Measurements from ENCODE around the gene FGA.

Gene FGA

DNA sequence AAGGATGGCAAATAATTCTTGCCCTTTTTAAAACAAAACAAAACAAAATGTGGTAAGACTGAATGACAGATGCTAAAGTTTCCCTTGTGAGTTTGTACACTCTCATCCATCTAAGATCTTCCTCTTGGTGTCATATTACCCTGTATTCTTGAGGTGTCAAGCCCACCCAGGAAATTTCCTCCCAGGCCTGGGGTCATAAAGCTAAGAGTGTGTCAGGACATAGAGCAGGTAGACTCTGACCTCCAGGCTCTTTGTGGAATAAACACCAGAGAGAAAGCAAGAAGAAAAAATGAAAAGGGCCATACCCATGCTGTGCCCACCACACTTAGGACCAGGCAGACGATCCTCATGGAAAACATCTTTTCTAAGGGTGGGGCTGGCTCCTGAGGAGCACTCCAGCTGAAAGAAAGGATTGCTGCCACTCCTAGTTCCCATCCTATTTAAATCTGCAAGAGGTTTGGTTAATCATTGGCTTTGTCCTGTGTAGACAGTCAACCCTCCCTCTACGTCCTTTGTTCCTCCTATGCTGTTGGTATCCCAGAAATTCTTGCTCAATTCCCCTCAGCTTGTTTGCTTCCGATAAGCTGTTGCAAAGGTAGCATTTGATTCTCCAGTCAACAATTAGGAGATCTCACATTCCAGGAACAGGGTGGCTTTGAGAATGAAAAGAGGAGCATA is at the start of gene FGA:
Gene FGA, minus strand, starts transcription at position 414 of the 678 bp plus-strand sequence. Its CDS starts 55 bp downstream, at position 359.
- no peak for DNase-seq

DNA sequence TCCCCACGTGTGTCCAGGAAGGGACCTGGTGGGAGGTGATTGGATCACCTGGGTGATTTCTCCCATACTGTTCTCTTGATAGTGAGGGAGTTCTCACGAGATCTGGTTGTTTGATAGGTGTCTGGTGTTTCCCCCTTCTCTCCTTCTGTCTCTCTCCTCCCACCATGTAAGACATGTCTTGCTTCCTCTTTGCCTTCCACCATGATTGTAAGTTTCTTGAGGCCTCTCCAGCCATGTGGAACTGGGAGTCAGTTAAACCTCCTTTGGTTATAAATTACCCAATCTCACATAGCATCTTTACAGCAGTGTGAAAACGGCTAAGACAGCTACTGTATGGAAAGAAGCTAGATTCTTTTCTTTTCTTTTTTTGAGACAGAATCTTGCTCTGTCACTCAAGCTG is 43.5 kb upstream of the FGA start:
- no peak for DNase-seq

DNA sequence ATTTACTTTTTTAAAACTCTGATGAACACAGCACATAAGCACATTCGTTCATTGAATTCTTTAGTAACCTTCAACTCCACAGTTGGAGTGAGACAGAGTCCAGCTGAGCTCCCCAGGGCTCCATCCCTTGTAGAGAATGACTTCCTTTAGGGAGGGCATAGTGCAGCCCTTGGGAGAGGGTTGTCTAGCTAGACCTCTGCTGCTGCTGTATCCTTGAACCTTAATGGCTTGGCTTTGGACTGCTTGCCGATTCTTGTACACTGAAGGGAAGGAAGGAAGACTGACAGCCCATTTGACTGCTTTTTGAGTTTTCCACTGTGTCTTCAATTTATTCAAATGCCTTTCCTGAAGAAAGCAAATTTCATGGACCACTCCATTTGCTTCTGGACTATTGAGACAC is 41.3 kb upstream of the FGA start:
- DNase-seq = no peak

DNA sequence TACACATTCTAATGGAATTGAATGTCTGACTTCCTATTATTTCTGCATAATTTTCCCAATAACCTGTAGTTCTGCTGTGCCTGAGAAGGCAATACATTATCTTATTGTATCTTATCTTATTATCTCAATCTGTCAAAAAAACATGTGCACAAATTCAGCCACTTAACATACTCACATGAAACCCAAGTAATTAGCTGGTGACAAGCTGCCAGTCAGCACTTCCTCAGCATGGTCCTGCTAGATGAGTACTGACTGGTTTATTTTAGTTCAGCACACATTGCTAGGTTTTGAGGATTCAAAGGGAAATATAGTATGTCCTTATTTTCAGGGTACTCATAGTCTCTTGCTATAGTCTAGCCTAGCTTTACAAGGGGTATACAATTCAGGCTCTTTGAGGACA is 39.8 kb upstream of the FGA start:
- no peak for DNase-seq

DNA sequence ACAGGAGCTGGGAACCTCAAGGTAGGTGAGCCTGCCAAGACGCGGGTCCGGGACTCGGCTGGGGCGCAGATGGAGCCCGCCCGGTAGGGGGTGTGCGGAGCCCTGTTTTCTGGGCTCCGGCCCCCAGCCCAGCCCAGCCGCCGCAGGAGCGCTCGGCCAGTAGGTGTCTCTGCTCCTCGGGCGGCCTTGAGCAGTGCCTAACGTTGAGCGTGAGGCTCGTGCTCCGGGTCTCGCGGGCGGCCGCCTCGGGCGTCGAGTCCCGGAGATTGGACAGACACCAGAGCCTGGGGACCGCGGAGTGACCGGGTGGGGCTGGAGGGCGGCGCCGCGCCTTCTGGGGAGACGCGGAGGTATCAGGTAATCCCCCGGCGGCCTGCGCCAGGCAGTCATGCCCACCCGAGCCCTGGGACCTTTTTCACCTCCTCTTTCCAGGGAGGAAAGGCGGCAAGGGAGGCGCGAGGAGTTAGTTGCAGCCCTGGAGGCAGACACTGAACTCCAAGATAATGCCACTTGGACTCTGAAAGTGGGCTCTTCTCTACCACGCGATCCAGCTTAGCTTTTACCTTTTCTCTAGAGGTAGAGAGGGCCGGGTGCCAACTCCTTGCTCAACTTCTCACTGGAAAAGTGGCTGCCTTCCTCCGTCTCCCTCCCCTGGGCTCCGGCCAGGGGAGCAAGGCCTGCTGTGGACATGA is 36.4 kb upstream of the FGA start:
- peak; percentile 35 for DNase-seq

DNA sequence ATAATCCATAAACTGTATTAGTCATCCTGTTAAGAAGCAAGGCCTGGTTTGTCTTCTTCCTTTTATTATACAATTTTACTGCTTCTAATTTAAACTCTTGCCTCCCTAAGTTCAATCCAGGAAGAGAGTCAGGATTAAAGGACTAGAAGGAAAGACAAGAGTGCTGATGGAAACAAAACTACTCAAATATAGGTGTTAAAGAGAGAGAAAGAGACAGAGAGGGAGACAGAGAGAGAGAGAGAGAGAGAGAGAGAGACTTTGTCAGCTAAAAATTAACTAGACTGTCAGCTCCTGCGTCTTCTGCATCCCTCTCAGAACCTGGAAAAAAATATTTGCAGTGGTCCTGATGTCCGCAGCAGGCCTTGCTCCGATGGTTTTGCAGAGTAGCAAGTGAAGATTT is 35.4 kb upstream of the FGA start:
- DNase-seq = no peak

DNA sequence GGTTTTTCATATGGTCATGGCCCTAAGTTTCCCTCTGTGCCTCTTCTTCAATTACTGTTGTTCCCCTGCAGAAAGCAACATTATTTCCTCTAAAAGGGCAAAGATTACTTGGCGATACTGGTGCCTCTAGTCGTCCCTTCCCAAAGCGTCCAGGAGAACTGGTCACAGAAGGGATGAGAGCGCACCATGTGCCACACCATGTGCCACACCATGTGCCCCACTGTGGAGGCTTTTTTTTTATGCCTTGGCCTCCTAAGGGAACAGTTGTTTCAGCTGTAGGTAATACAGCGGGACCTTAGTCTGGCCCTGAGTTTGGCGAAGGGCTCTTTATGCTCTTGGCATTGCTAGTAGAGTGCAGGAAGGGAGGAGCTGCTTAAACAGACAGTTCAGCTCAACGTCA is 33.5 kb upstream of the FGA start:
- DNase-seq = no peak

DNA sequence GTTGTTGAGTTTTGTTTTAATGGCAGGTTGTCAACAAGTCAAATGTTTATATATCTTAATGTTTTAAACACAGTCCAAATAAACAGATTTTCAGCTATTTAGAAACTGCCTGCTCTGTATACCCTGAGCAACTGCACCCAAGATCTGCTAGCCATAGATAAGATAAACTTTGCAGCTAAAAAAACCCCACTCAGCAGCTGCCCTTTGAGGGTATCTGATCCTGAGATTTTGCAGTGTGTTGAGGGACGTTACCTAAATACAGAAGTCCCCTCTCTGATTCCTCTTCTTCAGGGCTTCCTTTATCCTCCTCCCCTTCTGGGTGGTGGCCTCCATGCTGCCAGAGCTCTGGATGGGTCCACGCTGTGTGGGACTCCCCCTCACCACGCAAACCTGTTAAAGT is 32.9 kb upstream of the FGA start:
- no peak for DNase-seq

DNA sequence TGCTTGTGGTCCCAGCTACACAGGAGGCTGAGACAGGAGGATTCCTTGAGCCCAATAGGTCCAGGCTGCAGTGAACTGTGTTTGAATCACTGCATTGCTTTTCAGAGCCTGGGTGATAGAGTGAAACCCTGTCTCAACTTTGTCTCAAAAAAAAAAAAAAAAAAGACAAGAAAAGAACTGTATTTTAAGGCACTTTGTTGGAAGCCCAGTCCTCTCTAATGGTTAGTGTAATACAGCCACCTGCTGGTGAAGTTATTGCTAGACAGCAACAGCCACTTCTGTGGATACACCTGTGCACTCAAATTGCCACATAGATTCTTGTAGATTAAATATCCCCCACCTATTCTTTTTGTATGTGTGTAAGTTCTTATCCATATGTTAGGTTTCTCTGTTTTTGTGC is 32.1 kb upstream of the FGA start:
- DNase-seq = no peak

DNA sequence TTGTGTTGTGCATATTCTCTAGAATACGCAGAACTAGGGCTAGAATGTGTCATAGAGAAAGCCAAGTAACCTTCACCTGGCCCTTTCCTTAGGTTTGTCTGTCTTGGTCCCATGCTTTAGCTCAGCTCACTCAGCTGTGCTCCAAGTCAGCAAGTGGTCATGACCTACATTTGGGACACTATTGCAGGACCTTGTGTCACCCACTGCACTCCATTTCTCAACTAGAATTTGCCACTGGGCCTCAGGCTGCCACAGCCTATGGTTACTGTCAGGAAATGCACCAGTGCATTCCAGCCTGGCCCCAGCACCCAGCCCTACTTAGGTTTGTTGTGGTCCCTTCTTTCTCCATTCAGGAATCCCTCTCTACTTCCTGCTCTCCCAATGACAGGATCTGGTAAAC is 29.6 kb upstream of the FGA start:
- DNase-seq = no peak

DNA sequence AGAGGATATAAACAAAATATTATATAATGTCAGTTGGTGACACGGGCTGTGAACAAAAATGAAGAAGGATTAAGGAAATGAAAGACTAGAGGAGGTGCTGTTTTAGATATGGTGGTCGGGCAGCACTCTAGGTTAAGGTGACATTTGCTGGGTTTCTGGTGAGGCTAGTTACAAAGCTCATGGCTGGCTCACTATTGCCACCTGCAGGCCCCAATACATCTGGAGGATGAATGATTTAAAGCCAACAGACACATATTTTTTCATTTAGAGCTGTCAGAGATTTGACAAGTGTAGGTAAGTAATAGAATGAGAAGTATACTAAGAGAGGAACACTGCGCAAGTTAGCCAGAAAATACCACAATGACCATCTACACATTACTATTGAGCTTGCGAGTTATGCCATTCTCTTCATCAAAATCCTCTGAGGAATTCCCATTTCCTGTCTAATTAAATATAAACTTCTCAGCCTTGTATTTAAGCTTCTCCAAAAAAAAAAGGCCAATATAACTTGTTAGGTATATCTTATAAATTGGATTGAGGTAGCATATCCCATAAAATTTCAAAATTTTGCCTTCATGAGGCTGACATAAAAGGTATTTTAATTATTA is 28.3 kb upstream of the FGA start:
- peak; percentile 40 for DNase-seq

DNA sequence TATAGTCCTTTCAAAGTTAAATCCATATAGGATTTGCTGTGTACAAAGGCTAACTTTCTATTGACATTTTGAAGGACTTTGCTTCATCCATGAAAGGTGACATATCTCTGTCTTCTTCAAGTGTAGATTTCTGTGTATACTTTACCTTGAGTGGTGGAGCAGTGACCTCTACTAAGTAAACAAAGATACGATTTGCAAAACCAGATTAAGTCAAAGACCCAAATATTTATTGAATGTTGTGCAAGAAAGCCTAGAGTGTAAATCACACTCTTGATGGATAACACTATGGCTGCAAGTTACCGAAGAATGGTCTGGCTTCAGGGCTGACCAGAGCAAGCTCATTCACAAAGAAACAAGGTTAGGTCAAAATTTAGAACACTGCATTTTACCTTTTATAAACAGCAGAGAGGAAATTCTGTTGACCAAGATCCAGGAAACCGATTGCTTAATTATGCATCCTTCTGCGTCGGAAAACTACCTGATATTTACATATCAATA is 27.3 kb upstream of the FGA start:
- DNase-seq = no peak

DNA sequence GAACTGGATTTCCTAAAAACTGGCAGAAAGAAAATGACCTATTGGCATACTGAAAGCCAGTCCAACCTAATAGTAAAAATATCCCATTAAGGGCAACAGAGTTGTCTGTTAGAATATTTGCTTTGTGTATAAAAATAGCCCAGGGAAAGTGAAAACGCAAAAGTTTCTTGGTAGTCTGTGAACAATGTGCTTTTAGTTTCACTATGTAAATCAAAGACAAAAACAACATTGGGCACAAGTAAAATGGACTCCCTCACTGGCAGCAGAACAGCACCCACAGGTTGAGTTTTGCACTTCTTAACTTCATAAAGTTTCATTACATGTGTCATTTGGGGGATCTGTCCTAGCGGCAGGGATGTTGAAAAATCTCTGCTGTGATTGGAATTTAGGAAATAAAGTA is 26.2 kb upstream of the FGA start:
- no peak for DNase-seq

DNA sequence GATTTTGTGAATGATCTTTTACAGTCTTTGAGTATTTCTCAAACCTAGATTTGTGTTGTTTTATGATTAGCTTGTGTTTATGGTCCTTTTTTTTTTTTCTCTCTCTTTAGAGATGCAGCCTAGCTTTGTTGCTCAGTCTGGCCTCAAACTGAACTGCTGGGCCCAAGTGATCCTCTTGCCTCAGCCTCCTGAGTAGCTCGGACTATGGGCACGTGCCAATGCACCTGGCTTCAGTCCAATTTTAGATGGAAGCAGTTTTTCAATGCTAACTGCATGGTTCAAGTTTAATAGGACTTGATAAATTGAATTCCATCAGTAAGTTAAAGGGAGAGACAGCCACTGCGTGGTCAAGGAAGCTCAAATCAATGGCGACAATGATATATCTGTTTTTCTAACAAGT is 25.7 kb upstream of the FGA start:
- no peak for DNase-seq

DNA sequence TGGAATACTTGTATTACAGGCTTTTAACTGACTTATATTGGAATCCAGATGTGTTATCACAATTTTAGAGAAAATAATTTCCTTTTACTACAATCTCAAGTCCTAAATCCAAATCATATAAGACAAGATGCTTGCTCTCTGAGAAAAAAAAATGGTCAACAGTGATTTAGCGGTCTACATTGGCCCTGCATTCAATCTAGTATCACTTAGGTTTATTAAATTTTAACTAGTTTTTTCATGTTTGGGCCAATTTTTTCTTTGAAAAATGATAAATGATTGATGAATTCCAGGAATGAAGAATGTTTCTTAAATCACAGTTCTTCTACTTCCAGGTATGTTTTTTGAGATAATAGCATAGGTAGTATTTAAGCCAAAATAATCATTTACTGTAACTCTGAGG is 24.7 kb upstream of the FGA start:
- no peak for DNase-seq

DNA sequence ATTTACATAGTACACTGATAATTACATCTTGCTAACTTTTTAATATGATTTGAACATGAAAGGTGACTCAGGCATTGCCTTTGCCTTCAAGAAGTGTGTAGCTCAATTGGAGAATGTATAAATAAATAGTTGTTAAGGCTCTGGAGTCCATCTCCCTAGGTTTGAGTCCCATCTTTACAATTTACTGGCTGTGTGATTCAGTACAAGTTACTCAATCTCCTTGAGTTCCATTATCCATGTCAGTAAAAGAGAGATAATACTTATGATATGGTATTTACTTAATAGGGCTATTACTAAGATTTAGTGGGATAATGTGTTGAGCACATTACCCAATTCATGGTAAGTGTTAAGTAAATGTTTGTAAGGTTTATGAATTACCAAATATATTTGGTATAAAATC is 23.8 kb upstream of the FGA start:
- no peak for DNase-seq

DNA sequence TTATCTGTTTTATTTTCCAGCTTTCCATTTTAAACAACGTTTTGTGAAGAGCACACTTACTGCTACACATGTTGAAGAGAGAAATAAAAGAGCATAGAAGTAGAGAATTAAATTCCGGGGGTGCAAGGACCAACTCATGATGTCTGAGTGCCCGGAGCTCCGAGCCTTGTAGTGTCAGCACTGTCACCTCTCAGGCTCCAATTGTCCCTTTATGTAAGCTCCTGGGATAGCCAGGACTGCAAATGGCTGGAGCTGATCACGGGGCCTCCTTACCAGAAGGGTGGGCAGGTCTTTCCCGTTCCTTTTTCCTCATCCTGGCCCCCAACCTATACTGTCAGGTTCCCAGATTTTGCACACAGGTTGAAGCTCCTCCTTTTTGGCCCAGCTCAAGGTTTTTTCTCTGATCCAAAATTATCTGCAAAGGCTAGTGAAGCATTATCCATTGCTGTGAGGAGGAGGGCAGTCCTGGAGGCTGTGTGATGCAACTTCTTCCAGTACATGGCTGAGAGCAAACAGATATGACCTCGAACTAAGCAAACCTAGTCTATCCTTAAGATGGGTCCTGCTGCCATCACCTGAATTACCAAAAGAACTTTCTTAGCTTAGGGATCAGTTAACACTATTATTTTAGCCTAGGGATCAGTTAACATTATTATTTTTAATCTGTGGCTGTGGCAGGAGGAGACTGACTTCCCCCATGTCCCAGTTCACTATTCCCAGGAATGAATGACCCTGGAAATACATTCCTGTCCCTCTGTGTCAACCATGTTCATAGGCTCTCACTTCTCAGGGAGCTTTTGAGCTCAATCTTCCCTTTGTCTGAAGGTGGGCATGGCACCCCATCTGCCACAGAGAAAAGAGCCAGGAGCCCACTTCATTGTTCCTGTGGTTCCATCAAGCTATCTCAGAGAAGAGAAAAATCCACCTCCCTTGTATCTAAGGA is 22.2 kb upstream of the FGA start, which contains the start of gene FGG:
Gene FGG, minus strand, starts transcription at position 185 of the 943 bp plus-strand sequence. Its CDS starts 47 bp downstream, at position 138.
- DNase-seq = no peak

DNA sequence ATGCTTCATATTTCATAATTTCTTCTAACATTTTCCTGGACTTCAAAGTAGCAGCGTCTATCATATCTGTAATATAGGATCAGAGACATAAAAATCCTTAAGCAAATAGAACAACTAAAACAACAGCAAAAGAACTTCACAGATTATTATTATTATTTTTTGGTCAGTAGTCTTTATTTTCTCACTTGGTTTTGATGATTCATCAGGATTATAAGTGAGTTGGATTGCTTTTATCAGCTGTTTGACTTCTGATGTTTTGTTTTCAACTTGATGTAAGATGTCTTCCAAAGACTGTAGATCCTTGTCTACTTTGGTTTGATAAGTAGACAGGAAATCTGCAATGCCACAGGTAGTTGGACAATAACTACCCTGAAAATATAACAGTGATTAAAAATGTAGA is 21.3 kb upstream of the FGA start:
- no peak for DNase-seq

DNA sequence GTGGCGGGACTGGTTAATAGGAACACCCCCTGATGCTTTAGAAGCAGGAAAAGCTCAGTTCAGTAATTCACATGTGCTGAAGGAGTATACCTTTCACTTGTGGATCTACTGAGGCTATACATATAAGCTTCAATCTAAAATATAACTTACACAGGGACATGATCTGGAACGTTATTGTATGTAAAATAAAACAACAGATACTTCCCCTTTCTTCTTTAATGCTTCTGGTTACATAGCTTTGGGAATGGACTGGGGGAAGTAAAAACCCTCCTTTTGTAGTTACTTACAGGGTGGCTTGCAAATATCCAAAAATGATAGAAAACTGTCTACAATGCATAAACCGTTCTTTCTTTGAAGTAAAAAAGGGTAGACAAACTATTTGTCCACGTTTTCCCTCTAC is 20.0 kb upstream of the FGA start:
- no peak for DNase-seq

DNA sequence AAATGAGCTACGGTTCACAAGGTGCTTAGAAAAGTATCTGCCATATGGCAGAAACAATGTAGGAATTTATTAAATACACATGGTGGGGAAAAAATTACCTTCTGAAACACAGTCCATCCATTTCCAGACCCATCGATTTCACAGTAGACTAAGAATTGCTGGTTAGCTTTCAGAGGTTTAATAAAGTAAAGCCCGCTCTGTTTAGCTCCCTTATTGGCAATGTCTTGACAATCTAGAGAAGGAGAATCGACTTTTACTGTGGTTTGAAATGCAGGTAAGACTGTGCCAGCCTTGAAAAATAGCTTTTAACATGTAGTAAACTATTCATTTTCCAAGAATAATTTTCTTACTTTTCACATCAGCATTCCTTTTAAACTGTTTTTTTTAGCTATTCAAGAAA is 19.0 kb upstream of the FGA start:
- DNase-seq = no peak

DNA sequence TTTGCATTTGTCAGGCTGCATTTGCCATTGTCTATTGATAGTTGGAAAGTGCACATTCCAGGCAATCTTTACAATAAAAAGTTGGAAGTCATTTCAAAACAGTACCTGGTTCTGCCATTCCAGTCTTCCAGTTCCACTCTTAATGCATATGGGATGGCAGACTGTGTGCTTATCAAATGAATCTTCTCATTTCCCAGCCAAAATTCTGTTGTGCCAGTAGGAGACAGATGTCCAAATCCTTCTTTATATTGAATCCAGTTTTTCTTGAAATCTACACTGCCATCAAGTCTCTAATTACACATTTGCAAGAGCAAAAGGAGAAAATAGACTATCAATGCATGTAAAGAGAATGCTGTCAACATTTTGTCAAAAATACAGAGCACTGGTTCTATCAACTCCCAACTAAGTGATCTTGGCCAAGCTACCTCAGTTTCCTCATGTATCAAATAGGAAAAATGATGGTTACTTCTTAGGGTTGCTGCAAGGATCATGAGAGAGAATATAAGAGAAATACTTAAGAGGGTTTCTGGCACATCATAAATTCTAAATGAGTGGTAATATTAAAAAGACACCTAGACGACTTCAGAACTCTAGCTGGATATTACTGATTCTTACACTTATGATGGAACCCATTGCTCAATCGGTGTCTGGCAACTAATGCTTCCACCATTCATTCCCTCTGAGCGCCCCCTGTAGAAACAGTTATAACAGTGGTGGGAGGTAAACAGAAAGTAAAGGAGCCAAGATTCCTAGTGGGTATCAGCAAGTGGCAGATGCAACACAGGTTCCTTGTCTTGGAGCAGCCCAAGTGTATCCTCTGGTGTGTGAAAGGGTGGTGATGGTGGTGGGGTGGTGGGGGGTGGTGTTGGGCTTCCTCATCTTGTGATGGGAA is 18.1 kb upstream of the FGA start:
- no peak for DNase-seq

Data from activated naive CD4-positive, alpha-beta T cell treated with Interleukin-2 at 50 U/mL for 16 hours (primary cell).